Heart left ventricle (tissue), 16 donors: ENCODE results near the gene SHKBP1. TPM values are rescaled to one million over a fixed set of nuclear protein-coding genes. Genes with fewer than 3 reads are reported as not detected.

ENCODE experiments used
- ATAC-seq, 4 donors: fragments of 200-7000 bp; cut with Tn5 transposase; one replicate each; pipeline ENCODE4 v1.9.1; 2020 to 2022; ENCODE audit warnings: moderate library complexity in 4 of 4, mild to moderate bottlenecking in 3 of 4, moderate number of reproducible peaks in 1 of 4
- DNase-seq, 5 donors: peaks; one replicate each; pipeline ENCODE4 v3.0.0-alpha.2; 2020
- H3K27ac ChIP-seq, 12 donors: fragments of 200-600 bp; sonication (generic) in 4 of 12; one replicate each; pipeline versions ENCODE4 v1.5.0 to v1.8.0; 2016 to 2022; ENCODE audit warnings: mild to moderate bottlenecking in 2 of 12
- H3K27me3 ChIP-seq, 9 donors: fragments of 200-600 bp; sonication (generic) in 2 of 9; one replicate each; pipeline versions ENCODE4 v1.5.1 to v1.8.0; 2016 to 2022; ENCODE audit warnings: mild to moderate bottlenecking in 3 of 9
- H3K36me3 ChIP-seq, 9 donors: fragments of 200-600 bp; sonication (generic) in 2 of 9; one replicate each; pipeline versions ENCODE4 v1.5.0 to v1.8.0; 2018 to 2022; ENCODE audit warnings: mild to moderate bottlenecking in 2 of 9
- H3K4me1 ChIP-seq, 12 donors: fragments of 200-600 bp; sonication (generic) in 4 of 12; one replicate each; pipeline versions ENCODE4 v1.5.0 to v1.8.0; 2016 to 2022; ENCODE audit warnings: mild to moderate bottlenecking in 3 of 12
- H3K4me3 ChIP-seq, 12 donors: fragments of 200-600 bp; sonication (generic) in 4 of 12; one replicate each; pipeline versions ENCODE4 v1.5.0 to v1.8.0; 2017 to 2022; ENCODE audit warnings: mild to moderate bottlenecking in 9 of 12, moderate library complexity in 4 of 12
- H3K9me3 ChIP-seq, 12 donors: fragments of 200-600 bp; sonication (generic) in 4 of 12; one replicate each; pipeline versions ENCODE4 v1.5.0 to v1.8.0; 2016 to 2022; ENCODE audit warnings: mild to moderate bottlenecking in 1 of 12
- CTCF ChIP-seq, 12 donors: fragments of 200-600 bp; sonication (generic) in 4 of 12; IDR thresholded peaks; one replicate each; pipeline versions ENCODE4 v1.5.0 to v1.8.0; 2018 to 2022; ENCODE audit warnings: antibody characterized with exemption in 12 of 12, mild to moderate bottlenecking in 5 of 12
- POLR2A ChIP-seq, 2 donors: fragments of 450-650 bp; IDR thresholded peaks; one replicate each; pipeline ENCODE4 v1.6.1; 2017; ENCODE audit warnings: antibody characterized with exemption in 2 of 2, mild to moderate bottlenecking in 2 of 2, moderate library complexity in 2 of 2
- WGBS, 4 donors: extraction: QIAGEN DNeasy Blood & Tissue Kit in 2 of 4; methylation state at CpG; one replicate each; pipeline versions ENCODE4 v1.1.5 to v1.1.7; 2013 to 2018; 5-methylcytosine and 5-hydroxymethylcytosine counted together
- intact Hi-C, 10 donors: fragments of 100-400 bp; cut with DNase I; formaldehyde crosslinking; loops; one replicate each; pipeline versions ENCODE4 v1.11.1 to v1.14.2; 2022
- polyA plus RNA-seq, 2 donors: library from polyadenylated mRNA; stranded (reverse); fragments of 200-250 nt; gene quantifications; one replicate each; pipeline ENCODE4 v1.2.3, GENCODE V29; 2013
- total RNA-seq, 9 donors: library from RNA; depleted of rRNA in 2 of 9; stranded (reverse); fragments of >200 nt in 2 of 9; fragmentation: NEBNext Ultra II Directional in 3 of 9; extraction: Animal tissue kit (Norgen Biotek cat#: 25700) in 3 of 9; gene quantifications; one replicate each; pipeline versions ENCODE4 v1.1.0 to v1.2.4, GENCODE V29; 2016 to 2023
- donor health status: ischemic (EF 13 %, LVEDD 7.1; RV severe dilation, severe dysfunction).
- donor health status: healthy with polysubstance abuse.
- donor health status: DM: no; HTN: yes; CAD: no.
- donor health status: DM: no; HTN: no; CAD: no.
- donor health status: ischemic (EF 25% LVEDD 6.9; RV normal size, moderate dysfunction).
- donor health status: ischemic (EF 25% LVEDD 5.7; RV mildly dilated, moderate dysfunction).
- donor health status: healthy.
- donor health status: DM: yes; HTN: yes; CAD: no.
- donor health status: ischemic (EF 35%, LVEDD 5.7; RV mildly dilated, moderate dysfunction).
- donor health status: nonischemic (EF 11% LVEDD 7.7; RV severe dilation, severe dysfunction).
- donor health status: DM: yes; HTN: yes; CAD: no.
- donor health status: PGD.
- donor health status: ischemic (EF 29% LVEDD 5.4; RV normal size, mild dysfunction).
- donor health status: nonischemic (EF 23%, LVEDD 6.1; RV moderate dilation, normal function).

The SHKBP1 gene
- total and polyA plus RNA-seq, 11 donors = 16.4 to 52.8 (median 22.7) TPM

- Histone ChIP-seq H3K4me1 (peaks cover 0 to 9% (median 1%) of the 10 kb centered on the region in 12 donors), H3K4me3 (no peak overlapping the region), H3K9me3 (peaks cover 0 to 6% (median 0%) of the 10 kb centered on the region in 12 donors), H3K27ac (no peak overlapping the region), H3K36me3 (no peaks in the 10 kb centered on the region), H3K27me3 (peaks cover 0 to 35% (median 4%) of the 10 kb centered on the region in 9 donors)
- no peak for DNase-seq
- TF ChIP-seq CTCF (IDR thresholded peaks at IDR 0.05) = no peak
- no peak for TF ChIP-seq POLR2A (IDR thresholded peaks at IDR 0.05)
- intact Hi-C loops = loop anchor here in 3 of 10 donors (5.0 to 10.0 kb wide), 2 partner anchors 49 to 87 kb away; no protein-coding TSS in a partner anchor
- ATAC-seq = no peak
- 85 to 93% (median 91%) methylated on average over 1 of the region's 1 CpG for WGBS, 4 donors
Observed at GRCh38 chr19:40547836-40548235, 28.8 kb upstream of the SHKBP1 start.

- Histone ChIP-seq H3K27ac (no peak overlapping the region), H3K4me1 (peaks cover 0 to 4% (median 0%) of the 10 kb centered on the region in 12 donors), H3K36me3 (no peaks in the 10 kb centered on the region), H3K9me3 (peaks cover 0 to 6% (median 0%) of the 10 kb centered on the region in 12 donors), H3K27me3 (peaks cover 0 to 49% (median 8%) of the 10 kb centered on the region in 9 donors), H3K4me3 (no peak overlapping the region)
- WGBS, 4 donors = 5 to 13% (median 8%) methylated on average over 25 to 43 of the region's 43 CpGs
- peak; percentile 15 to 58 (median 38) for TF ChIP-seq CTCF (IDR thresholded peaks at IDR 0.05)
- TF ChIP-seq POLR2A (IDR thresholded peaks at IDR 0.05) = no peak
- ATAC-seq = peak in 3 of 4 donors; percentile 60 to 81 (median 71)
- intact Hi-C loops = loop anchor here in 3 of 10 donors (5.0 to 10.0 kb wide), 2 partner anchors 48 to 86 kb away; no protein-coding TSS in a partner anchor
- peak; percentile 41 to 80 (median 53) for DNase-seq
Observed at GRCh38 chr19:40549007-40549708, 27.5 kb upstream of the SHKBP1 start.

GRCh38 chr19:40550951-40551350, 25.7 kb upstream of the SHKBP1 start:
- no peak for ATAC-seq

More at GRCh38 chr19:40550951-40551350, 25.7 kb upstream of the SHKBP1 start:
- peaks cover 0 to 4% (median 0%) of the 10 kb centered on the region in 12 donors for H3K4me1 ChIP-seq
- DNase-seq = no peak
- peaks cover 0 to 6% (median 0%) of the 10 kb centered on the region in 12 donors for H3K9me3 ChIP-seq
- WGBS, 4 donors = 77 to 83% (median 82%) methylated on average over 4 of the region's 4 CpGs
- intact Hi-C loops = no loop called here
- no peak overlapping the region for H3K4me3 ChIP-seq
- no peak overlapping the region for H3K27ac ChIP-seq
- TF ChIP-seq POLR2A (IDR thresholded peaks at IDR 0.05) (no peak), CTCF (IDR thresholded peaks at IDR 0.05) (no peak)
- H3K27me3 ChIP-seq = peaks cover 0 to 57% (median 8%) of the 10 kb centered on the region in 9 donors
- H3K36me3 ChIP-seq = no peaks in the 10 kb centered on the region
